ENCODE measurements around the gene KRTAP4-3.

- TF ChIP-seq SP2 (IDR thresholded peaks at IDR 0.05; ENCODE audit: low read length), result no peak
- no peak for TF ChIP-seq POLR2AphosphoS5 (IDR thresholded peaks at IDR 0.05; ENCODE audit: low read depth, low read length)
- no peak for TF ChIP-seq CTCF (IDR thresholded peaks at IDR 0.05; ENCODE audit: control extremely low read depth in 1 of 3, insufficient read depth in 1 of 3, low read depth in 1 of 3, low read length in 3 of 3)
- no peak for TF ChIP-seq SIN3A (conservative IDR thresholded peaks at IDR 0.05 in 1 of 2, IDR thresholded peaks at IDR 0.05 in 1 of 2; ENCODE audit: low read depth in 1 of 2, low read length in 2 of 2)
- no peak for TF ChIP-seq CBX5 (IDR thresholded peaks at IDR 0.05; ENCODE audit: low read depth, low read length)
- no peak for TF ChIP-seq TBP (IDR thresholded peaks at IDR 0.05; ENCODE audit: low read depth, low read length)
- no peak for TF ChIP-seq ASH2L (IDR thresholded peaks at IDR 0.05; ENCODE audit: low read length)
- TF ChIP-seq RNF2 (IDR thresholded peaks at IDR 0.05; ENCODE audit: borderline replicate concordance, low read depth, low read length, missing control alignments, poor library complexity, severe bottlenecking), result no peak
- TF ChIP-seq CREB1 (IDR thresholded peaks at IDR 0.05), result no peak
- no peak for TF ChIP-seq YY1 (IDR thresholded peaks at IDR 0.05; ENCODE audit: low read depth, low read length)
- no peak for TF ChIP-seq EZH2 (IDR thresholded peaks at IDR 0.05; ENCODE audit: low read depth, low read length, severe bottlenecking)
- TF ChIP-seq RXRA (IDR thresholded peaks at IDR 0.05; ENCODE audit: insufficient read depth, low read depth, low read length), result no peak
- TF ChIP-seq ZNF274 (IDR thresholded peaks at IDR 0.05; ENCODE audit: borderline replicate concordance, extremely low read depth, low read length), result no peak
Observed at GRCh38 chr17:41147531-41148204, 20.4 kb downstream of the KRTAP4-3 start.

Data from H1 (cell line).